ENCODE results near the gene UTRN. TPM values are rescaled to one million over a fixed set of nuclear protein-coding genes. Genes with fewer than 3 reads are reported as not detected.

UTRN gene
- total RNA-seq, 1 donor from 2014 or later, result 146 TPM

DNA sequence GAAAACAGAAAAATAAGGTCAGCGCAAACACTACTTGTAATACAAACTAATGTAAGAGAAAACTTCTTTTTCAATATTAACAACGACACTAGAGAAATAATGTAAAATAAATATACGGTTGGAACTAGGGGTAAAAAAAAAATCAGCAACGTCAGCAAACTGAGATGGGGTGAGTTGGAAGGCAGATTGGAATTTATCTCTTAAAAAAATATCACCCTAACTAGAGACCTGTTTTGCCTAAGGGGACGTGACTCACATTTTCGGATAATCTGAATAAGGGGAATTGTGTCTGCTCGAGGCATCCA lies 705 bp upstream of the UTRN start:
- peak overlapping the region; percentile 71 for H3K27ac Mint-ChIP-seq
- peaks cover 3% of the 10 kb centered on the region for H3K36me3 Mint-ChIP-seq
- DNase-seq (ENCODE audit: low spot score in 2 of 2, unreplicated experiment in 2 of 2), result no peak
- peaks cover 19% of the 10 kb centered on the region for H3K4me1 Mint-ChIP-seq
- peak overlapping the region; percentile 99 for H3K4me3 Mint-ChIP-seq
- no peaks in the 10 kb centered on the region for H3K9me3 Mint-ChIP-seq
- TF ChIP-seq, protein P1, sequence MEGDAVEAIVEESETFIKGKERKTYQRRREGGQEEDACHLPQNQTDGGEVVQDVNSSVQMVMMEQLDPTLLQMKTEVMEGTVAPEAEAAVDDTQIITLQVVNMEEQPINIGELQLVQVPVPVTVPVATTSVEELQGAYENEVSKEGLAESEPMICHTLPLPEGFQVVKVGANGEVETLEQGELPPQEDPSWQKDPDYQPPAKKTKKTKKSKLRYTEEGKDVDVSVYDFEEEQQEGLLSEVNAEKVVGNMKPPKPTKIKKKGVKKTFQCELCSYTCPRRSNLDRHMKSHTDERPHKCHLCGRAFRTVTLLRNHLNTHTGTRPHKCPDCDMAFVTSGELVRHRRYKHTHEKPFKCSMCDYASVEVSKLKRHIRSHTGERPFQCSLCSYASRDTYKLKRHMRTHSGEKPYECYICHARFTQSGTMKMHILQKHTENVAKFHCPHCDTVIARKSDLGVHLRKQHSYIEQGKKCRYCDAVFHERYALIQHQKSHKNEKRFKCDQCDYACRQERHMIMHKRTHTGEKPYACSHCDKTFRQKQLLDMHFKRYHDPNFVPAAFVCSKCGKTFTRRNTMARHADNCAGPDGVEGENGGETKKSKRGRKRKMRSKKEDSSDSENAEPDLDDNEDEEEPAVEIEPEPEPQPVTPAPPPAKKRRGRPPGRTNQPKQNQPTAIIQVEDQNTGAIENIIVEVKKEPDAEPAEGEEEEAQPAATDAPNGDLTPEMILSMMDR (IDR thresholded peaks at IDR 0.05; ENCODE audit: unreplicated experiment), result no peak
- H3K27me3 Mint-ChIP-seq (ENCODE audit: low read depth), result no peaks in the 10 kb centered on the region

DNA sequence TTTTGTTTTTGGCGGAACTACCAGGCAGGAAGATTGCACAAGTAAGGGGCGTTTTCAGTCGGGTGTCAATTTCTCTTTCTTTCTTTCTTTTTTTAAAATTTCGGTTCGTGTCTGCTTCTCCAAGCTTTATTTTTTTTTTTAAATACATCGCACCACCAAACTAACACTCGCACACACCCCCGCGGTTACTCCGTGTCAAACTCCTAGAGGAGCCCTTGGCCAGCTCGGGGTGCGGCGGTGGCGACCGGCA lies 338 bp downstream of the UTRN start:
- H3K27me3 Mint-ChIP-seq (ENCODE audit: low read depth), result no peaks in the 10 kb centered on the region
- no peak for DNase-seq (ENCODE audit: low spot score in 2 of 2, unreplicated experiment in 2 of 2)
- H3K9me3 Mint-ChIP-seq, result no peaks in the 10 kb centered on the region
- peaks cover 19% of the 10 kb centered on the region for H3K4me1 Mint-ChIP-seq
- TF ChIP-seq, protein P1 (IDR thresholded peaks at IDR 0.05; ENCODE audit: unreplicated experiment), result no peak
- peak overlapping the region; percentile 99 for H3K4me3 Mint-ChIP-seq
- H3K27ac Mint-ChIP-seq, result peak overlapping the region; percentile 98
- peaks cover 3% of the 10 kb centered on the region for H3K36me3 Mint-ChIP-seq

DNA sequence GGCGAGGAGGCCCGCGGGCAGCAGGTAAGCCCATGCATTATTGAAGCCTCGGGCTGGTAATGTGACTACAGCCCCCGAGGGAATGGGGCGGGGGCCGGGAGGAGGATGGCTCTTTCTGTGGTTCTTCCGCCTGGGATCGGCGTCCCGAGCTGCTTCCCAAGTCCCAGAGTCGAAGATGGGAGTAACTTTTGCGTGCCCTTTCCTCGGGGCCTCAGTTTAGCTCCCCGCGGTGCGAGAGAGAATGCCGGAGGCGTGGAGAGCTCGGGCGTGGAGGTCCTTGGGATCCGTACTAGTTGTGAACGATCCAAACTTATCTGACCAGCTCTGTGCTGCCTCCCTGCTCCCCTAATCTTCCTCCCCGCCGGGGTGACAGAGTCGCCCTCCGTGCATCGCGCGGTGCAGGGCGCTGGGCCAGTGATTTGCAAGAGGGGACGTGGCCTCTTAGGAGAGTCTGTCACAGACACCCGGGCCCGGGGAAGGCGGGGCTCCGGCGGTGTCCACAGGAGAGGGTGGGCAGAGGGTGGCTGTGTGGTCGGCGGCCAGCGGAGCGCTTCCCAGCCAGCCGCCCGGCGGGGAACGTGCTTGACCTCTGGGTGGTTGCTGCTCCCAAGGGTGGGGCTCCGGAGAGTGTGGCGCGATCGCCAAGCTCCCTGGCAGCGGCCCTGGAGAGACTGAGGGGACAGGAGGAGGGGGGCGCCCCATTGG lies 815 bp downstream of the UTRN start:
- peaks cover 19% of the 10 kb centered on the region for H3K4me1 Mint-ChIP-seq

DNA sequence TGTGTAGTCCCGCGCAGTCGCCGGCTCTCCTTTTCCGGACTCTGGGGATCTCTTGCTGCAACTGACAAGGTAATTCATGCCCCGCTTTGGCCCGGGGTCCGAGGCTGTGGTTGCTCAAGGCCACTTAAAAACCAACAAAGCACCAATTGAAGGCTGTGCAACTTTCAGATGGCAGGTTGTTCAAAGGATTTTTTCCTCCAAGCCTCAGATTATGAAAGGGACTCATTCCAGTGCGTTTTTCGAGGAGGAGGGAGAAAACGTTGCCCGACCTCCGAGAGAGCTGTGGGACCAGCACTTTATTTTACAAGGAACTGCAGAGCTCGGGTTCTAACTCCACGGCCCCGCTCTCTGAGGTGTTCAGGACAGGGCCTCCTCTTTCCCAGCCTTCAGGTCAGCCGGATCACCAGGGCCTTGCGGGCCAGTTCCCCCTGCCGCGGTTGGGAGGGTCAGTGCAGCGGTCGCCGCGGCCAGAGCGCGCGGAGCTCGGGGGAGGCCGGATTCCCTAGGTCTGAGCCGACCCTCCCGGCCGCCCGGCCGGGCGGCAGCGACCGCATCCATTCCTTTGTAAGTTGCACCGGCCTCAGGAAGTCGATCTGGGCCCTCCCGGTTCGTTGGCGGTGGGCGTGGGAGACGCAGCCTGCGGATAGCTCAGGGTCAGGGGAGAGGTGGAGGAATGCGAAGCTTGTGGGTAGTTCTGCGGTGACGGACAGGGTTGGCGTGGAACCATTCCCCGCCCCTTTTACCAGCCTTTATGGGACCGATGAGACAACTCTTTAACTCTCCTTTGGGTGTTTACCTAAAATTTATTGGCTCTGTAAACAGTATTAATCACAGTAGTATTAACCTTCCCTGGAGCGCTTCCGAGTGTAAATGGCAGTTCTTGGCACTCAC lies 1.6 kb downstream of the UTRN start:
- Mint-ChIP-seq H3K27ac (peak overlapping the region; percentile 98), H3K4me3 (peak overlapping the region; percentile 99), H3K36me3 (peaks cover 8% of the 10 kb centered on the region), H3K4me1 (peaks cover 23% of the 10 kb centered on the region), H3K9me3 (no peaks in the 10 kb centered on the region), H3K27me3 (ENCODE audit: low read depth) (no peaks in the 10 kb centered on the region)
- TF ChIP-seq, protein P1 (IDR thresholded peaks at IDR 0.05; ENCODE audit: unreplicated experiment), result no peak
- peak; percentile 42 to 72 for DNase-seq (ENCODE audit: low spot score in 2 of 2, unreplicated experiment in 2 of 2)

More for the DNA sequence above, 815 bp downstream of the UTRN start:
- Mint-ChIP-seq H3K9me3 (no peaks in the 10 kb centered on the region), H3K36me3 (peaks cover 3% of the 10 kb centered on the region), H3K4me3 (peak overlapping the region; percentile 99), H3K27ac (peak overlapping the region; percentile 98), H3K27me3 (ENCODE audit: low read depth) (no peaks in the 10 kb centered on the region)
- TF ChIP-seq, protein P1 (IDR thresholded peaks at IDR 0.05; ENCODE audit: unreplicated experiment), result no peak
- DNase-seq (ENCODE audit: low spot score in 2 of 2, unreplicated experiment in 2 of 2), result peak; percentile 37 to 64

DNA sequence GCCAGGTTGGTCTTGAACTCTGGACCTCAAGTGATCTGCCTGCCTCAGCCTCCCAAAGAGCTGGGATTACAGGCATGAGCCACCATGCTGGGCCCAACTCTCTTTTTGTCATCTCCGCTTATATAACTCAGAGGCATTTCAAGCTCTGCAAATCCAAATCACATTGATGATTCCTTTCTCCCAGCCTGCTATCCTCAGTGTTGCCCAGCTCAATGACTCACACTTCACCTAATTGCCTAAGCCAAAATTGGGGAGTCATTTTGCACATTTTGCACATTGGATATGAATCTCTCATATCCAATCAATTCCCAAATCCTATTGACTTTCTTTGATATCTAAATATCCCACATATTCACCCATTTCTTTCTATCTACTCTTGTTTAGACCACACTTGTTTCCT lies 3.9 kb downstream of the UTRN start:
- H3K4me3 Mint-ChIP-seq, result no peak overlapping the region
- H3K27ac Mint-ChIP-seq, result no peak overlapping the region
- DNase-seq (ENCODE audit: low spot score in 2 of 2, unreplicated experiment in 2 of 2), result no peak
- TF ChIP-seq, protein P1 (IDR thresholded peaks at IDR 0.05; ENCODE audit: unreplicated experiment), result no peak
- H3K9me3 Mint-ChIP-seq, result no peaks in the 10 kb centered on the region
- peaks cover 23% of the 10 kb centered on the region for H3K4me1 Mint-ChIP-seq
- no peaks in the 10 kb centered on the region for H3K27me3 Mint-ChIP-seq (ENCODE audit: low read depth)
- peaks cover 8% of the 10 kb centered on the region for H3K36me3 Mint-ChIP-seq

Measured in mesothelial cell of epicardium (in vitro differentiated cells).